OCI-LY3 (cell line): Measurements from ENCODE around the gene ID1.

Experiments used
- H2AFZ ChIP-seq: fragments of 200-600, 300-600 bp; shearing (Covaris generic); 2 replicates; pipeline ENCODE4 v1.6.0; 2014; ENCODE audit warnings: antibody characterized with exemption, low read depth, low read length
- H3K27ac ChIP-seq: fragments of 200-600, 300-600 bp; sonication (generic); 2 replicates; pipeline ENCODE4 v1.5.1; 2014; ENCODE audit warnings: mild to moderate bottlenecking, low read length, moderate library complexity, mixed read lengths
- H3K27me3 ChIP-seq: fragments of 200-600, 300-600 bp; sonication (generic); 2 replicates; pipeline ENCODE4 v1.6.1; 2014; ENCODE audit warnings: low read depth, low read length, mixed read lengths
- H3K36me3 ChIP-seq: fragments of 200-600, 300-600 bp; sonication (generic); replicated peaks from 2 replicates; pipeline ENCODE3; 2014; ENCODE audit warnings: low read depth, low read length, mixed read lengths
- H3K4me1 ChIP-seq: fragments of 300-600, 200-600 bp; sonication (generic); 2 replicates; pipeline ENCODE4 v1.6.1; 2014; ENCODE audit warnings: low read length, mixed read lengths
- H3K4me2 ChIP-seq: fragments of 200-600, 300-600 bp; sonication (generic); 2 replicates; pipeline ENCODE4 v1.6.1; 2014; ENCODE audit warnings: low read length, mixed read lengths
- H3K4me3 ChIP-seq: fragments of 300-600, 200-600 bp; sonication (generic); 2 replicates; pipeline ENCODE4 v1.5.1; 2014; ENCODE audit warnings: antibody characterized with exemption, mild to moderate bottlenecking, low read length, moderate library complexity
- H3K79me2 ChIP-seq: fragments of 300-600, 200-600 bp; shearing (Covaris generic); 2 replicates; pipeline ENCODE4 v1.6.1; 2014; ENCODE audit warnings: mild to moderate bottlenecking, low read length, mixed read lengths
- H3K9ac ChIP-seq: fragments of 300-600, 200-600 bp; shearing (Covaris generic); 2 replicates; pipeline ENCODE4 v1.6.0; 2014; ENCODE audit warnings: mild to moderate bottlenecking, low read length, moderate library complexity
- H3K9me3 ChIP-seq: fragments of 200-600, 300-600 bp; shearing (Covaris generic); 2 replicates; pipeline ENCODE4 v1.6.1; 2014; ENCODE audit warnings: low read length, mixed read lengths; ENCODE audit not compliant: insufficient read depth
- H4K20me1 ChIP-seq: fragments of 200-600, 300-600 bp; sonication (generic); 2 replicates; pipeline ENCODE4 v1.6.1; 2016; ENCODE audit warnings: low read length, mixed read lengths; ENCODE audit not compliant: insufficient read depth
- CTCF ChIP-seq: fragments of 200-600, 300-600 bp; sonication (generic); IDR thresholded peaks from 2 replicates; pipeline ENCODE4 v1.5.1; 2014; ENCODE audit warnings: antibody characterized with exemption, low read length, low read depth
- EZH2phosphoT487 ChIP-seq: fragments of 200-600 bp; shearing (Covaris generic); IDR thresholded peaks from 2 replicates; pipeline ENCODE4 v1.6.1; 2018; ENCODE audit warnings: antibody characterized with exemption, mixed run types, low read depth

The ID1 gene

GRCh38 chr20:31602431-31602778 is 2.7 kb upstream of the ID1 start:
- peak overlapping the region; percentile 47 for H3K4me2 ChIP-seq
- no peaks in the 10 kb centered on the region for H4K20me1 ChIP-seq
- H3K79me2 ChIP-seq: no peaks in the 10 kb centered on the region
- no peak overlapping the region for H3K9ac ChIP-seq
- H3K27ac ChIP-seq: 0 out of 2 replicates have a peak overlapping the region, but pooled peaks have one; percentile 14
- no peaks in the 10 kb centered on the region for H3K36me3 ChIP-seq
- no peaks in the 10 kb centered on the region for H3K9me3 ChIP-seq
- H3K4me3 ChIP-seq: peak overlapping the region; percentile 46; the same call in 1 of the 2 replicates
- H3K4me1 ChIP-seq: peaks cover 24% of the 10 kb centered on the region
- 0 out of 2 replicates have a peak overlapping the region, but pooled peaks have one; percentile 6 for H2AFZ ChIP-seq
- no peak for TF ChIP-seq EZH2phosphoT487
- H3K27me3 ChIP-seq: peaks cover 20% of the 10 kb centered on the region; the same call in 1 of the 2 replicates

- peak overlapping the region; percentile 47 for H3K4me2 ChIP-seq
- peaks cover 24% of the 10 kb centered on the region for H3K4me1 ChIP-seq
- H3K36me3 ChIP-seq: no peaks in the 10 kb centered on the region
- TF ChIP-seq EZH2phosphoT487 (no peak), CTCF (no peak)
- H3K79me2 ChIP-seq: no peaks in the 10 kb centered on the region
- H3K9ac ChIP-seq: no peak overlapping the region
- H3K9me3 ChIP-seq: no peaks in the 10 kb centered on the region
- 0 out of 2 replicates have a peak overlapping the region, but pooled peaks have one; percentile 6 for H2AFZ ChIP-seq
- peak overlapping the region; percentile 46 for H3K4me3 ChIP-seq
- no peaks in the 10 kb centered on the region for H4K20me1 ChIP-seq
- peak overlapping the region; percentile 14 for H3K27ac ChIP-seq
- H3K27me3 ChIP-seq: peaks cover 22% of the 10 kb centered on the region; the same call in 1 of the 2 replicates
Observed at GRCh38 chr20:31602779-31603441, 2.2 kb upstream of the ID1 start.

DNA sequence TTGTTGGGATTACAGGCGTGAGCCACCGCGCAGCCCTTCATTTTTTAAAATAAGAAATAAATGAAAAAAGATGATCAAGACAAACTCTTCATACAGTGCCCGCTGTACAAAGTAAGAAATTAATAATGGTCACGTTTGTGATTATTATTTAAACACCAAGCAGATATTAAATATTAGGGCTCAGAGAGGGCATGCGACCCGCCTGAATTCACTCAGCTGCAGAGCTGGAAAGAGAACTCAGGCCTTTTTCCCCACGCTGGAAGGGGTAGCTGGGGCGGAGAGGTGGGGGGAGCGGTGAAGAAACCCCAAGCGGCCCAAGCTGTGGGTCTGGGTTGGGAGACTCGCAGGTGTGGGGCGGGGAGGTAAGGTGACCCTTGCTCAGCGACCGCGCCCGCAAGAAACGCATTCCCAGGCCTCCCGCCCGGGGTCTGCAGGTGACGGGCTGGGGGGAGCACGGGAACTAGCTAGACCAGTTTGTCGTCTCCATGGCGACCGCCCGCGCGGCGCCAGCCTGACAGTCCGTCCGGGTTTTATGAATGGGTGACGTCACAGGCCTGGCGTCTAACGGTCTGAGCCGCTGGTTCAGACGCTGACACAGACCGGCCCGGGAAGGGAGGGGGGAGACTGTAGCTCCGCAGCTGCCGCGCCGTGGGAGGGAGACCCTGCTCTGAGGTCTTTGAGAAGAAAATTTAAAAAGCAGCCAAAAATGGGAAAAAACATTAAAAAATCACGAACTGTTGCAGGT is 1.1 kb upstream of the ID1 start:
- Histone ChIP-seq H2AFZ (peak overlapping the region; percentile 42), H3K9me3 (no peaks in the 10 kb centered on the region), H3K27me3 (peaks cover 22% of the 10 kb centered on the region; the same call in 1 of the 2 replicates), H3K9ac (peak overlapping the region; percentile 76), H3K79me2 (no peaks in the 10 kb centered on the region), H3K4me2 (peak overlapping the region; percentile 88), H3K27ac (peak overlapping the region; percentile 66), H3K4me1 (peaks cover 24% of the 10 kb centered on the region), H3K4me3 (peak overlapping the region; percentile 81), H3K36me3 (no peaks in the 10 kb centered on the region), H4K20me1 (no peaks in the 10 kb centered on the region)
- TF ChIP-seq EZH2phosphoT487 (no peak), CTCF (no peak)

DNA sequence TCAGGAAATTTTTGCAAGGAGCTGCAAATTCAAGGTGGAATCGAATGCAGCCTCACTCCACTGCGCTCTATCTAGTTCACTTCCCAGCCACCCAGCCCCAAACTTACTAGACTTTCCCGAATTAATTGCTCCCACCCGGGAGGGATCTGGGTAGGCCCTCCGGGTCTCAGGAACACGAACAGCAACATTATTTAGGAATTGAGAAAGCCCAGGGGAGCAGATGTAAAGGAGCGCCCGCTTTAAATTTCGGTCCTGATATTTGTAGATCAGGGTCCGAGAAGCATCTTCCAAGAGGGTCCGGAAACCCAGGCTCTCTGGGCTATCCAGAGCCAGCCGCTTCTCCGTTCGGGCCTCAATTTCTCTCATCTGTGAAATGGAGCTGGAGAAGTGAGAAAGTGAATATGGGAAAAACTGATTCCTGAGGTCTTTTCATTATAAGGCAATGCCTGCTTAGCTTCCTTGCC is 490 bp upstream of the ID1 start:
- TF ChIP-seq EZH2phosphoT487 (no peak), CTCF (no peak)
- Histone ChIP-seq H3K36me3 (no peaks in the 10 kb centered on the region), H3K27me3 (peaks cover 22% of the 10 kb centered on the region; the same call in 1 of the 2 replicates), H2AFZ (peak overlapping the region; percentile 42), H3K27ac (peak overlapping the region; percentile 66), H3K79me2 (no peaks in the 10 kb centered on the region), H3K4me3 (peak overlapping the region; percentile 81), H3K4me2 (peak overlapping the region; percentile 88), H4K20me1 (no peaks in the 10 kb centered on the region), H3K9me3 (no peaks in the 10 kb centered on the region), H3K4me1 (peaks cover 24% of the 10 kb centered on the region), H3K9ac (peak overlapping the region; percentile 76)
